HG03280 (cell line): ENCODE data around the gene SLCO2A1.
"Not testable (repeated sequence)": the region's sequence is repeated elsewhere in the genome, so short reads cannot be mapped to it uniquely, and the experiment has no call there.

Experiments
- ATAC-seq: cut with Tn5 transposase; IDR thresholded peaks from one replicate; pipeline ENCODE4 v1.9.1; 2021; ENCODE audit warnings: mild to moderate bottlenecking, moderate library complexity; ENCODE audit not compliant: unreplicated experiment

SLCO2A1 gene

GRCh38 chr3:134029734-134030378 lies at the start of gene SLCO2A1:
SLCO2A1 (minus strand) TSS chr3:134029925; CDS start chr3:134029802, 123 bp downstream.
- no peak for ATAC-seq

GRCh38 chr3:134079111-134079547 lies 49.4 kb upstream of the SLCO2A1 start:
- no peak for ATAC-seq

GRCh38 chr3:134078169-134078831 lies 48.6 kb upstream of the SLCO2A1 start:
- no peak for ATAC-seq

GRCh38 chr3:134077649-134078161 lies 48.0 kb upstream of the SLCO2A1 start:
- no peak for ATAC-seq

GRCh38 chr3:134076851-134077250 lies 47.1 kb upstream of the SLCO2A1 start:
- no peak for ATAC-seq

GRCh38 chr3:134075846-134076245 lies 46.1 kb upstream of the SLCO2A1 start:
- ATAC-seq: no peak

GRCh38 chr3:134075568-134075825 lies 45.8 kb upstream of the SLCO2A1 start:
- no peak for ATAC-seq

- ATAC-seq: no peak
Measured at GRCh38 chr3:134074790-134075567, 45.3 kb upstream of the SLCO2A1 start.

GRCh38 chr3:134074001-134074789 lies 44.5 kb upstream of the SLCO2A1 start:
- no peak for ATAC-seq

- no peak for ATAC-seq
Measured at GRCh38 chr3:134073583-134073945, 43.8 kb upstream of the SLCO2A1 start.

GRCh38 chr3:134072881-134073582 lies 43.3 kb upstream of the SLCO2A1 start:
- ATAC-seq: no peak

- ATAC-seq: not testable (repeated sequence)
Measured at GRCh38 chr3:134070281-134070680, 40.6 kb upstream of the SLCO2A1 start.

- ATAC-seq: no peak
Measured at GRCh38 chr3:134068429-134068828, 38.7 kb upstream of the SLCO2A1 start.

- ATAC-seq: no peak
Measured at GRCh38 chr3:134067531-134068161, 37.9 kb upstream of the SLCO2A1 start.

- no peak for ATAC-seq
Measured at GRCh38 chr3:134066651-134067530, 37.2 kb upstream of the SLCO2A1 start.

GRCh38 chr3:134066158-134066541 lies 36.4 kb upstream of the SLCO2A1 start:
- ATAC-seq: no peak

- ATAC-seq: no peak
Measured at GRCh38 chr3:134065252-134066157, 35.8 kb upstream of the SLCO2A1 start.

GRCh38 chr3:134064081-134064480 lies 34.4 kb upstream of the SLCO2A1 start:
- ATAC-seq: no peak
